CD1c-positive myeloid dendritic cell (primary cell): ENCODE results near the gene GSTP1.
A peak's percentile ranks its signal among the peaks of the same experiment; 100 is the strongest.
"Not testable (repeated sequence)": the region's sequence is repeated elsewhere in the genome, so short reads cannot be mapped to it uniquely, and the experiment has no call there.

ENCODE experiments used
- DNase-seq: peaks from one replicate; pipeline ENCODE4 v3.0.0-alpha.2; 2016; ENCODE audit errors: extremely low spot score

The GSTP1 gene

GRCh38 chr11:67583247-67584204 lies at the start of gene GSTP1:
GSTP1 (plus strand) TSS chr11:67583812; CDS start chr11:67583844, 32 bp downstream.
- DNase-seq = peak; percentile 87

- DNase-seq = no peak
Observed at GRCh38 chr11:67534070-67534679, 49.4 kb upstream of the GSTP1 start.

GRCh38 chr11:67535561-67535960 lies 48.1 kb upstream of the GSTP1 start:
- no peak for DNase-seq

- DNase-seq = no peak
Observed at GRCh38 chr11:67538306-67538705, 45.3 kb upstream of the GSTP1 start.

- no peak for DNase-seq
Observed at GRCh38 chr11:67538823-67539505, 44.6 kb upstream of the GSTP1 start.

DNA sequence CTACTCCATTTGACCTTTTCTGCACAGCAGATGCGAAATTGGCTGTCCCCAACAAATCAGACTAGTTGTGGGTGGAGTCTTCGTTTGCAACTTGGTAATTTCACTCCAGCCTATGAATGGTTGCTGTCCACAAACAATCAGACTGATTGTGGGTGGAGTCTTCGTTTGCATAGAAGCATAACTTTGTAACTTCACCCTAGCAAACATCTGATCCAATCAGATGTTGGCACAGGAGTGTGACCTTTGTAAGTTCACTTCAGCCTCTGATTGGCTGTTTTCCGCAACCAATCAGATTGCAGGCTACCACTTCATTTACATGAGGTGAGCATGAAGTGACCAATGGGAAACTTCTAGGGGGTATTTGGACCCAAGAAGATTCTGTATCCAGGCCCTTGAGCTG lies 44.1 kb upstream of the GSTP1 start:
- DNase-seq = no peak

DNA sequence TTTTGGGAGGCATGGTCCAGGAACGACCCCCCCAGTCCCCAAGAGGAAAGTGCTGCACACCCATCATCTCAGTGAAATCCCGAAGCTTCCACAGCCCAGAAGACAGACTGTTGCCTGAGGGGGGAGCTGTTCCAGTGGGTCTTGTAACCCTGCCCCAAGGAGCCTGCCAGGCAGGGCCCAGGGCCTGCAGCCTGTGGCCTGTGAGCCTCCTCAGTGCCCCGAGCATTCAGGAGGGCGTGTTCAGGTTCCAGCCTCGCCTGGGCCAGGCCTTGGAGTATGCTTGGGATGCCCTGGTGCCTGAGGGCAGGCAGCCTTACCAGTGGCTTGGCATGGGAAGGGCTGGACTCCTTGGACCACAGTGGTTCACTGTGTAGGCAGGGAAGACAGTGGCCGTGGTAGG lies 42.4 kb upstream of the GSTP1 start:
- no peak for DNase-seq

- DNase-seq = no peak
Observed at GRCh38 chr11:67542169-67542568, 41.4 kb upstream of the GSTP1 start.

DNA sequence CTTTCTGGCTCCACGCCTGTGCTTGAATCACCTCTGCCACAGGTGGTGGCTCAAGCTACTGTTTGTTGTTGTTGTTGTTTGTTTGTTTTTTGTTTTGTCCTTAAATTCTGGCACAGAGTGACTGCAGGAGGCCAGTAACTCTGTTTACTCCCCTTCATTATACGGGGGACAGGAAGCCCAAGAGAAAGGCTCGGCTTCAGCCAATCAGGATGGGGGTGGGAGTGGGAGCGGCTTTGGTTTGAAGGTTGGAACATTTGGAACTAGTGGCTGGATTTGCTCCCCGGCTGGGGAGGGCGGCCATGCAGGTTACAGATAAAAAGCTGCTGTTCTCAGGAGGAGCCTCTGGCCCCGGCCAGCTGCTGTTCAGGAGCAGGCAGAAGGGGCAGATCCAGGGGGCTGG lies 40.6 kb upstream of the GSTP1 start:
- DNase-seq = no peak

- DNase-seq = no peak
Observed at GRCh38 chr11:67543585-67543984, 40.0 kb upstream of the GSTP1 start.

DNA sequence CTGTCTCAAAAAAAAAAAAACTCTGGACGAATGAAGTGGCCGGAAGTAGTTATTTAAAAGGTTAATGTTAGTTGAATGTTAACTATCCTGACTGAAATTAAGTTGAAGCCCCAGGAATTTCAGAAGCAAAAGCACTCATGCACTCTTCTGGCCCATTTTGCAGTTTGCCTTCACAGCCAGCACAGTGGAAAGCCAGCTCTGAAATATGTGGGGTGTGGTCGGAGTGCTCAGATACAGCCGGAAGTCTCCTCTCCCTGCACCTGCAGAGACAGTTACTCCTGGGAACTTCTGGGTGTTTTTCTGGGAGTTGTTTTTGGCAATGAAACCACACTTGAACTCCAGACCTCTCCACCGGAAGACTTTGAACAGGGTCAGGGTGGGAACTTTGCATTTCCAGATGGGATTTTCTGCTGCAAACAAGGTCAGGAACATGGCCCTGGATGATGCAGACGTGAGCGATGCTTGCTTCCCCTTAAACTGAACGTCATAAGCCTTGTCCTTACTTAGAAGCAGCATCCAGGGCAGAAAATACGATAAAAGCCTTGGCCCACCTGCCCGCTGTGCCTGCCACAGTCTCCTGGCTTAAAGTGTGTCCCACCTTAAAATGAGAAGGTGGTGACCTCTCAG lies 38.9 kb upstream of the GSTP1 start:
- DNase-seq = no peak

GRCh38 chr11:67545280-67545679 lies 38.3 kb upstream of the GSTP1 start:
- DNase-seq = no peak

DNA sequence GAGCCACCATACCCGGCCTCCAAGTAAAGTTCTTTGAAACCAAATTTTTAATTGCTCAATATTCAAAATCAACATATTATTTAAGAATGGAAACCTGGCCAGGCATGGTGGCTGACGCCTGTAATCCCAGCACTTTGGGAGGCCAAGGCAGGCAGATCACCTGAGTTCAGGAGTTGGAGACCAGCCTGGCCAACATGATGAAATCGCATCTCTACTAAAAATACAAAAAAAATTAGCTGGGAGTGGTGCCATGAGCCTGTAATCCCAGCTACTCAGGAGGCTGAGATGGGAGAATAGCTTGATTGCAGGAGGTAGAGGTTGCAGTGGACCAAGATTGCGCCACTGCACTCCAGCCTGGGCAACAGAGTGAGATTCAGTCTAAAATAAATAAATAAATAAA lies 35.5 kb upstream of the GSTP1 start:
- not testable (repeated sequence) for DNase-seq

DNA sequence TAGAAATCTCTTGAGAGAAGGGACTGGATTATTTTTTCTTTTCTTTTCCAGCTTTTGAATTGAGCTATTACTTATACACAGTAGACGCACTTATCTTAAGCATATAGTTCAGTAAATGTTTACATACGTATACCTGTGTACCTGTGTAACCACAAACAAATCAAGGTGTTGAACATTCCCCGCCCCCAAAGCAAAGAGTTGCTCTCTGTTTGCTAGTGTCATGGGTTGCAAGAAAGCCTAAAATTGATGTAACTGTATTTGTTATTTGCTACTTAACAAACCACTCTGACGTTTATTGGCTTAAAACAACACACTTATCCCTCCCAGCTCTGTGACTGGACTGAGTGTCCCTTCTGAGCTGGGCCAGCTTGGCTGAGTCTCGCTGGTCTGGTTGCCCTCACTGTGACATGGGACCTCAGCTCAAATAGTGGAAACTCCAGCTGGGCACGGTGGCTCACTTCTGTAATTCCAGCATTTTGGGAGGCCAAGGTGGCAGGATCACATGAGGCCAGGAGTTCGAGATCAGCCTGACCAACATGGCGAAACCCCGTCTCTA lies 35.0 kb upstream of the GSTP1 start:
- DNase-seq = no peak

DNA sequence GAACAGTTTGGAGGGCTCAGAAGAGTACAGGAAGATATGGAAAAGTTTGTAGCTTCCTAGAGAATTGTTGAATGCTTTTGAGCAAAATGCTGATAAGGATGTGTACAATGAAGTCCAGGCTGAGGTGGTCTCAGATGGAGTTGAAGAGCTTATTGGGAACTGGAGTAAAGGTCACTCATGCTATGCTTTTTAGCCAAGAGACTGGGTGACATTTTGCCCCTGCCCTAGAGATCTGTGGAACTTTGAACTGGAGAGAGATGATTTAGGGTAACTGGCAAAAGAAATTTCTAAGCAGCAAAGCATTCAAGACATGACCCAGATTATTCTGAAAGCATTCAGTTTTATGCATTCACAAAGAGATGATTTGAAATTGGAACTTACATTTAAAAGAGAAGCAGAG lies 32.5 kb upstream of the GSTP1 start:
- no peak for DNase-seq

GRCh38 chr11:67551697-67552096 lies 31.9 kb upstream of the GSTP1 start:
- DNase-seq = not testable (repeated sequence)

- DNase-seq = no peak
Observed at GRCh38 chr11:67556244-67556643, 27.4 kb upstream of the GSTP1 start.

GRCh38 chr11:67558084-67558772 lies 25.4 kb upstream of the GSTP1 start:
- no peak for DNase-seq

DNA sequence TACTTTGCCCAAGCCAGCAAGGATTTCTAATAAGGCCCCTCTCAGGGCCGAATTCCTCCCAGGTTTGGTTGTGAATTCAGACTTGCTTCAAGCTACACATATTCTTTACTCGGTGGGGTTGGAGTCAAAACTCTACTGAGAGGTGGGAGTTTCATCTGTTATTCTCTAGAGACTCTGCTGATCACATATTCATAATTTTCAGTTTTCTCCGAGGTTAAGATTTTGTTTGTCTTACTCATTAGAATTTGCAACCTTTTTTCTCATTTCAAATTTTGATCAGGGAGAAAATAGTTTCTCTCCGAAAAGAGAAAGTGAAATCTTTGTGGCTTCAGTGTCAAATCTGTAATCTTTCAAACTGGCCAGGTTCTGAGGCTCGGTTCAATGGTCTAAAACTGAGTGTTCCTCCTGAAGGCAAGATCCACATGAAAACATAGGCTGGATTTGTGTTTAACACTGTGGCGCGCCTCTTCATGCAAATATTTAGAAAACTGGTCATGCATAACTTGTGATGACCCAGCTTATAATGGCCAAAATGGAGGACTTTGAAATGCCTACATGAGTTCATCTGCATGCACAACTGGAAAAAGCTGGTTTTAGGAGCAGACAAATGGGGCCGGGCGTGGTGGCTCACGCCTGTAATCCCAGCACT lies 21.5 kb upstream of the GSTP1 start:
- DNase-seq = no peak

DNA sequence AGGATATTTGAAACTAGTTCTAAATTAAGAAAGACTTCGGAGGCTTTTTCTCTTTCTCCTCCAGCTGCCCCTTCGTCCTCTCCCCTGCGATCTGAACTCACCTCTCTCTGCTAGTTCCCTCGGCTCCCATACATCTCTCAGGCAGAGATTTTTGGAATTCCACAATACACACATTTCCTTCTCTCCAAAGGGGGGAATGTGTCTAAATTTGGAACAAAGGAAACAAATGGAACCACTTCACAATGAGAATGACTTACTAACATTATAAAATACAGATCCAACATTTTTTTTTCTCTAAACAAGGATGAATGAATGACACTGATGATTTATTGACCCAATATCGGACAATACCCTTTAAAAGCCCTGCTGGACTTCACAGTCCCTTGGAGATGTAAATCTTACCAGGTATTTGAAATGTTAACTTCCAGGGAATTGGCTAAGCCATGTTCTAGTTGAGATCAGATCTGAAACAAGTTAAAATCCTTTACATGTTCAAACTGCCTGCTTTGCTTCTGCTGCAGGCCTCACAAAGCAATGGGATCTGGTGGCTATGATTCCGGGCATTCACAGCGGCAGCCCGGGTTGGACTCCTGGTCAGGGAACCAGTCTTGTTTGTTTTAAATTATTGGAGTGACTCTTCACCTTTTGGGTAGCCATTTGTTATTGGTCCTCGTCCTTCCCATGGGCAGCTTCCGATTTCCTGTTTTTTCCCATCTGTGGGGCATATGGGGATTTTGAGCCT lies 20.5 kb upstream of the GSTP1 start:
- no peak for DNase-seq
